ENCODE measurements around the gene NRBF2.

DNA sequence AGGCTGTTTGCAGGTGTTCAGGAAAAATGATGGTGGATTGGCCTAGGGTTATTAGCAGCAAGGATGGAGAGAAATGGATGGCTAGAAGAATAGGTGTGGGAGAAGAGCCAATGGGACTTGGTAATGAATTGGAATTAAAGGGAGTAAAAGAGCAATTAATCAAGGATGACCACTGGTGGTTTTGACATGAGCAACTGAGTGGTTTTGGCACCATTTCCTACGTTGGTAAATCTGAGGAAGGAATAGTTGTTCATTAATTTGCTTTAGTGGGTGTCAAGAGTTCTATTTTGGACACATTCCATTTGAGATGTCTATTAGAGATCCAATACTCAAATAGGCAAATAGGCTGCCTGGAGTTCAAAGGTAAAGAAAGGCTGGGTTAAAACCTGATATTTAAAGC is 38.2 kb upstream of the NRBF2 start:
- TF ChIP-seq, protein P1, sequence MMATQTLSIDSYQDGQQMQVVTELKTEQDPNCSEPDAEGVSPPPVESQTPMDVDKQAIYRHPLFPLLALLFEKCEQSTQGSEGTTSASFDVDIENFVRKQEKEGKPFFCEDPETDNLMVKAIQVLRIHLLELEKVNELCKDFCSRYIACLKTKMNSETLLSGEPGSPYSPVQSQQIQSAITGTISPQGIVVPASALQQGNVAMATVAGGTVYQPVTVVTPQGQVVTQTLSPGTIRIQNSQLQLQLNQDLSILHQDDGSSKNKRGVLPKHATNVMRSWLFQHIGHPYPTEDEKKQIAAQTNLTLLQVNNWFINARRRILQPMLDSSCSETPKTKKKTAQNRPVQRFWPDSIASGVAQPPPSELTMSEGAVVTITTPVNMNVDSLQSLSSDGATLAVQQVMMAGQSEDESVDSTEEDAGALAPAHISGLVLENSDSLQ (IDR thresholded peaks at IDR 0.05), result no peak
- TF ChIP-seq BHLHE40 (IDR thresholded peaks at IDR 0.05; ENCODE audit: borderline replicate concordance), result no peak
- TF ChIP-seq CTBP1 (IDR thresholded peaks at IDR 0.05; ENCODE audit: borderline replicate concordance), result no peak
- TF ChIP-seq HDGF (IDR thresholded peaks at IDR 0.05; ENCODE audit: borderline replicate concordance), result no peak
- TF ChIP-seq FOXM1 (IDR thresholded peaks at IDR 0.05; ENCODE audit: borderline replicate concordance), result no peak
- no peak for TF ChIP-seq TARDBP (IDR thresholded peaks at IDR 0.05)
- TF ChIP-seq LEF1 (IDR thresholded peaks at IDR 0.05; ENCODE audit: borderline replicate concordance), result no peak
